Fibroblast of skin of abdomen (primary cell): Measurements from ENCODE around the gene OTUD5. TPM values are rescaled to one million over a fixed set of nuclear protein-coding genes. Genes with fewer than 3 reads are reported as not detected.
A peak's percentile ranks its signal among the peaks of the same experiment; 100 is the strongest.
"Not testable (repeated sequence)": the region's sequence is repeated elsewhere in the genome, so short reads cannot be mapped to it uniquely, and the experiment has no call there.

Experiments used
- DNase-seq: peaks from one replicate; pipeline ENCODE4 v3.0.0-alpha.2; 2013
- polyA plus RNA-seq, 2 experiments: library from polyadenylated mRNA; unstranded; fragments of 120-200 nt; gene quantifications; one replicate each; pipeline ENCODE4 v1.2.1, GENCODE V29; 2013; ENCODE audit not compliant: insufficient read length in 2 of 2

OTUD5 gene
- 60.5 TPM for polyA plus RNA-seq (2013, experiment 1 of 2; ENCODE audit: insufficient read length)
- 57.9 TPM for polyA plus RNA-seq (2013, experiment 2 of 2; ENCODE audit: insufficient read length)

GRCh38 chrX:48957477-48957826 lies at the start of gene OTUD5:
TSS of gene OTUD5 (minus strand) at chrX:48957607. CDS start at chrX:48957570, 37 bp downstream.
- peak; percentile 67 for DNase-seq

DNA sequence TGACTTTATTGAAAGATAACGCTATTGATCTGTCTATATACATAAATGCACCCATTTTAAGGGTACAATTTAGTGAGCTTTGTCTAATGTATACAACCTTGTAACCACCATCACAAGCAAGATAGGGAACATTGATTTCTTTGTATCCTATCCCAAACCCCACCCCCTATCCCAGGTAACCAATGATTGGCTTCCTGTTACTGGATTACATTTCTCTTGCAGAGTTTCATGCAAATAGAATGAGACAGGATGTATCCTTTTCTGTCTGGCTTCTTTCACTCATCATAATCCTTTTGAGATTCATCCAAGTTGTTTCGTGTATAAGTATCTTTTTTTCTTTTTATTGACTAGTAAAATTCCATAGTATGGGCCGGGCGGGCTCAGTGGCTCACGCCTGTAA lies 46.3 kb upstream of the OTUD5 start:
- no peak for DNase-seq

GRCh38 chrX:49002091-49002935 lies 44.9 kb upstream of the OTUD5 start, which contains the start of gene GRIPAP1:
TSS of gene GRIPAP1 (minus strand) at chrX:49002264. CDS start at chrX:49002229, 35 bp downstream.
- DNase-seq = peak; percentile 81

- peak; percentile 28 for DNase-seq
These were observed 44.2 kb upstream of the OTUD5 start for GRCh38 chrX:49001521-49002090.

DNA sequence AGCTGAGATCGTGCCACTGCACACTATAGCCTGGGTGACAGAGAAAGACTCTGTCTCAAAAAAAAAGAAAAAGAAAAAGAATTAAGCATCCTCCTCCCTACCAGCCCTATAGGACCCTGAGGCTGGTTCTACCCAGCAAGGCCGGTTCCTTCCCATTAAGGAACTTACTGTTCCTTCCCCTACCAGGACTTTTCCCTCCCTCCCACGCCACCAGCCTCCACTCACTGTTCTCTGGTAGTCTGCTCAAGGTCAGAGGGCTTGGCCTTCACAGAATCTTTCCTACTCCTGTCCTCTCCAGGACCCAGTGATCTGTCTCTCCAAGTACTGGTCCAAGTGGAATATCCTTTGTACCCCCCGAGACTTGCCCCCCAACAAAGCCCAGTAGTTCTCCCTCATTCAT lies 43.2 kb upstream of the OTUD5 start:
- no peak for DNase-seq

DNA sequence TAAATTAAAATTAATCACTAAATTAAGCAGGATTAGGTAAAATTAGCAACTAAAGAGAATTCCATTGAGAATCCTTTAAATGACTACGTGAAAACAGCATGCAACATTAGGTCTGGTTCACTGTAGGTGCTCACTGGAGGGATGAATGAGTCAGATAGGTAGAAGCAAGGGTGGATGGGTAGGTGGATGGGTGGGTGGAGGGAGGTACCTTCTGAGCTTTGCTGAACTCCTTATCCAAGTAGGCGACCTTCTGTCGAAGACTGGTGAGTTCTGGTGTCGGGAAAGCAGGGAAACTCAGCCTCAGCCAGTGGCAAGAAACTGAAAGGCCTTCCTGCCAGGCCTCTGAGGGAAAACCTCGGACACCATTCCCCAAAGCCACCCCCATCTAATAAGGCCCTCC lies 41.6 kb upstream of the OTUD5 start:
- DNase-seq = no peak

GRCh38 chrX:48998391-48998790 lies 41.0 kb upstream of the OTUD5 start:
- no peak for DNase-seq

DNA sequence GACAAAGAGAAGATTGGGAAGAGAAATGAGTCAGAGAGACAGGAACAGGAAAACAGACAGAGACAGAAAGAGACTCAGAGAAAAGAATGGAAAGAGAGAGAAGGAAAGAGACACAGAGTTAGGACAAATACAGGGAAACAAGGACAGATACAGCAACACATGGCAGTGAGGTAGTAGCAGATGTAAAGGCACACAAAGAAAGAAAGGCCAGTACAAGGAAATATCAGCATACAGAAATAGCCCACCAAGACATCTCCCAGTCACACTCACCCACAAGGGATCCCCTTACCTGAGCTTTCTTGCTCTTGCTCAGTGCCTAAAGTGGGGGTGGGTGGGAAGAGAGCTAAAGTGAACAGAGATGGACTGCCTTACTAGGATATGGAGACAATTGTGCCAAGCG lies 40.5 kb upstream of the OTUD5 start:
- no peak for DNase-seq

DNA sequence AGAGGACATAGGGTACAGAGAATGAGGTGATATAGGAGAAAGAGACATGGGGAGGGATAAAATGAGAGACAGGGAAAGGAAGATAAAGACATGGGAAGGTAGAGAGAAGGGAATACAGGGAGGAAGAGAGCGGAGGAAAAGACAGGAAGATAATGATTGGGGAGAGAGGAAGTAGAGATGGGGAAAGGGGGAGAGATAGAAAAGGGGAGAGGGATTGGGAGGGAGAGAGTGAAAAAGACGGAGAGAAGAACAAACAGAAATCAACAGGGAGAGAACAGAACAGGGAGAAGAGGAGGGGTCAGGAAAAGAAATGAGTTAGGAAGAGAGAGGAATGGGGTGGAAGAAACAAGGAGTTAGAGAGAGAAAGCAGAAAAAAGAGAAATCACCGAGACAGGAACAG lies 40.0 kb upstream of the OTUD5 start:
- no peak for DNase-seq

DNA sequence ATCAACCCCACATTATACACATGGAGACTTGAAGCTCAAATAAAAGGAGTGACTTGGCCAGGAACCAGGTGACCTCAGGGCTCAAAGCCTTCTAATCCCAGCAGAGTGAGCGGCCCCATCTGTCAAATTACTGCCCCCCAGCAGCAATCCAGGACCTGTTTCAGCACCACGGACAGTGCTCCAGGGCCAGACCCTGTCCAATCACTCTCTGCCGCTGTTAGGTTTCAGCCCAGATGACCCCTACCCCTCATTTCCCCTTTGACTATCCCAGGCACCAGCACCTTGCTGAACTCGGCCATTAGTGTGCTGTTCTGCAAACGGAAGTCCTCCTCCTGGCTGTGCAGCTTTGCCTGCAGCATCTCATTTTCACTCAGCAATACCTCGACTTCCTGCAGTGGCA lies 39.6 kb upstream of the OTUD5 start:
- DNase-seq = no peak

DNA sequence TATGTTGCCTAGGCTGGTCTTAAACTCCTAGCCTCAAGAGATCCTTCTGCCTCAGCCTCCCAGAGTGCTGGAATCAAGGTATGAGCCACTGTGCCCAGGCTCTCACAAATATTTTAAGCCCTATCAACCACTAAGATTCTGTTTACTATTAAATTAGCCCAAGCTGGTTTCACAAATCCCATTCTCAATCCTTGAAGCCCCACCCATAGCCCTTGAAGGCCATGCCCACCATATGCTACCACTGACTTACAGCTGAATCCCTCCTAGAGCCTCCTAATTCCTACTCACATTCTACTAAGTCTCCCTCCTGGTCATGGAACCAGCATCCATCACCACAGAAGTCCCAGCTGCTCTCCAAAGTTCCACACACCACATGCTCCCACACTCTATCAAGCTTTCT lies 34.9 kb upstream of the OTUD5 start:
- DNase-seq = no peak

DNA sequence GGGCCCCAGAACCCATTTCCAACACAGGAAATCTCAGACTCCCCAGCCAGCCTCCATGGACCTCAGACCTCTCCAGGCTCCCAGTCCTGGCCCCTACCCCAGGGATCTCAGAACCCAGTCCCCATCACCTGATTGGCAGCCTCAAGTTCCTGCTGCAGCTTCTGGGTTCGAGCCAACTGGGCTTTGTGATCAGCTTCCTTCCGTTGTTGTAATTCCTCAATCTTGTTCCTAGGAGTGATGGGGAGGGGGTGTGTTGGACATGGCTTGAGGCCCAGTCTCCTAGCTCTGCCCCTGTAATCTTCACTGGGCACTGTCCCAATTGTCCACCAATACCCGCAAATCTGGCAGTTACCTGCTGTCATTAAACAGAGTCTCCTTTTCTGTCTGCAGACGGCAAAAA lies 32.1 kb upstream of the OTUD5 start:
- no peak for DNase-seq

- no peak for DNase-seq
These were observed 26.5 kb upstream of the OTUD5 start for GRCh38 chrX:48983896-48984295.

DNA sequence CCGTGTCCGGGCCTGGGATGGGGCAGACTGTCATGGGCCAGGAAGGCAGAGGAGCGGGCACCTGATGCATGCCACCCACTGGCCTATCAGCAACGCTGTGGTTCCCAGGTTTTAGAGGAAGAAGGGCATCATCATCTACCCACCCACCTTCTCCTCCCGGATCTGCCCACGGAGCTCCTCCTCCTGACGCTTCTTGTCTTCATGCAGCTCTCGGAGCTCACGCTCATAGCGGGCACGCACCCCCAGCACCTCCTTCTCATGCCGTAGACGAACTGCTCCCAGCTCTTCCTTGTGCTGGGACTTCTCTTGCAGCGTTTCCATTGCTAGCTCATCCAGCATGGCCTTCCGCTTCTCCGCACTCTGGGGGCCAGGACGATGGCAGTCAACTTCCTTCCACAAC lies 25.7 kb upstream of the OTUD5 start:
- no peak for DNase-seq

- no peak for DNase-seq
These were observed 23.8 kb upstream of the OTUD5 start for GRCh38 chrX:48981178-48981577.

DNA sequence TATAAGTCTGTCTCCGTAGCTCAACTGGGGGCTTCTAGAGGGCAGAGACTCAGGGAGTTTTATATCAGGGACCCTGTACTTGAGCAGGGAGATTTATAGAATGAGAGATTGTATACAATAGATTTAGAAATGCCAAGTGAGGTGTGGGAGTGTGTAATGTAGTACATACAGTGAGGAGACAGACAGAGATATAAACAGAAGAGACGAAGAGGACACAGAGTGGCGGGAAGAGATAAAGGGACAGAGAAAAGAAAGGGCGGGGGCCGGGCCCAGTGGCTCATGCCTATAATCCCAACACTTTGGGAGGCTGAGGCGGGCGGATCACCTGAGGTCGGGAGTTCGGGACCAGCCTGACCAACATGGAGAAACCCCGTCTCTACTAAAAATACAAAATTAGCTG lies 22.9 kb upstream of the OTUD5 start:
- not testable (repeated sequence) for DNase-seq

DNA sequence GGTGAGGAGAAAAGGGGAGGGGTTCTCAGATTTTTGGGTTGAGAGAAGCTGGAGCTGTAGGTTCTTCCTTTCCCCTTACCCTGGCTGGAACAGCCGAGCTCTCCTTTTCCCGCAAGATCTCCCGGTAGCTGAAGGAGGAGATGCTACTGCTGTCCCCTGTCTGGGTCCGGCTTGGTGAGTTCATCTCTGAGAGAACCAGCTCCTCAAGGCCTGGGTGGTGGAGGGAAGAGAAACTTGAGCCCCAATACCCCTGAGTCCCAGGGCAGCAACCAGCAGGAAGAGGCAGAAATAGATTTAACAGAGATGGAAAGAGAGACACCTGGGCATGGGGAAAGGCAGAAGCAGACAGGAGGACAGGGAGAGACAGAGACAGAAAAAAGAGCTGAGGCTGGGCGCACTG lies 20.8 kb upstream of the OTUD5 start:
- DNase-seq = no peak

DNA sequence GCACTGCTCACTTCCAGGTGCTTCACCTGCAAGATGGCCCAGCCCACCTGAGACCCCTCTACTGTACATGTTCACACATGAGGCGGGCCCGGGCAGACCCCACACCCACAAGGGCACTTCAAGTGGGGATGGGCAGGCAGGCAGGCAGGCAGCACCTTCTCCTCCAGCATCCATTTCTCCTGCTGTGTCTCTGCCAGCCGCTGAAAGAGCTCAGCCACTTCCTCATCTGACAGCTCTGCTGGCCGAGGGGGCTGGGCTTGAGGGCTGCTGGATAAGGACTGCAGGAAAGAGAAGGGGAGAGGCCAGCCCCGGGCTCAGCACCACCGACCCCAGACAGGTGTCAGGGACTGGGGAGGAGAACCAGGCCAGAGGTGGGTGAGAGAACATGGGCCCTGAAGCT lies 18.7 kb upstream of the OTUD5 start:
- DNase-seq = no peak

GRCh38 chrX:48975541-48975940 lies 18.1 kb upstream of the OTUD5 start:
- no peak for DNase-seq

DNA sequence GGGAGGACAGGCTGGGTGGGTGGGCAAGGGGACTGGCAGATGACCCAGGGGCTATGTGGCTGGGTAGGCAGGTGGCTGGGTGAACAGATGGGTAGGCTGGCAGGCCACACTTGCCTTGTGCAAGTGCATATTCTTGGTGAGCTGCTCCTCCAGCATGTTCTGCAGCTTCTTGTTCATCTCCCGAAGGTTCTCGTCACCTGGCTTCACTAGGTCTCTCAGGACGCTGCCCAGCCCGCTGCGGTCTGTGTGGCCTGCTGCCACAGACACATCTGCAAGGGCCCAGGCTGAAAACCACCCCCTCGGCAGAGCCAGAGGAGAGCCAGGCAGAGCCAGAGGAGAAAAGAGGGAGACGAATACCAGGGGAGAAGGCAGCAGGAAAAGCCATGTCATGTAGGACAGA lies 17.6 kb upstream of the OTUD5 start:
- DNase-seq = no peak

- no peak for DNase-seq
These were observed 17.2 kb upstream of the OTUD5 start for GRCh38 chrX:48974574-48974973.

- no peak for DNase-seq
These were observed 16.6 kb upstream of the OTUD5 start for GRCh38 chrX:48974033-48974432.

DNA sequence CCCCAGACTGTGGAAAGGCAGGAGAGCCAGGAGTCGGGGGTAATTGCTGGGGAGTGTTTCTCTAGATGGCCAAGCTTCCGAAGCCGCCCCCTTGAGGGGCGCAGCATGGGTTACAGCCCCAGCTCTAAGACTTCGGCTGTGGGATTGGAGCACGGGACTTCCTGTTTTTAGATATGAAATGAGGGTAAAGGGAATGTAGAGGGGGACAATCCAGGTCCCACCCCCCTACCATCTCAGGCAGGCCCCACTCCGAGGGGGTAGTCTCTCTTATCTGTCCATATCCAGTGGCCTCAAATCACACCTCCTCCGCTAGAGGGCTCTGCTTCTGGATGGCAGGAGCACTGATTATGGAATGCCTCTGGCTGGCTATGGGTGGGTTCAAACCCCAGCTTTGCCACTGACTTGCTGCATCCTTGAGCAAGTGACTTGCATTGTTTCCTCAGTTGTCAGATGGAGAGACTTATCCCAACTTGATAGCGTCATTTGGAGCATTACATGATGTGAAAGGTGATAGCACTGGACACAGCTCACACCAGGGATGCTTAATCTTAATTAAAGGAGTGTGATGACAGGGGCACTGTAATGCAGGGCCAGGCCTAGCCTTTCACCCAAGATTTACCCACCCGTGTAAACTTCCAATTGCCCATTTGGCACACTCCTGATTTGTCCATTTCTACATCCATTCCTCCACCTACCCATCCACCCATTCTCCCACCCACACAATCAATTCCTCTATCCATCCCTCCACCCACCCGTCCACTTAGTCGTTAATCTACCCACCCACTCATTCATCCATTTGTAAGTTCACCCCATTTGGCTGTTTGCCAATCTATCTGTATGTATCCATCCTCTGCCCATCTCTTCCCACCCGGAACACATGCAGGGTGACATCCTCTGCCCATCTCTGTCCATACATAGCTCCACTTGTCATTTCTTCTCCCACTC lies 15.1 kb upstream of the OTUD5 start:
- DNase-seq = peak; percentile 54
